Forelimb muscle (tissue), 1 donor: Measurements from ENCODE around the gene C17orf107. TPM values are rescaled to one million over a fixed set of nuclear protein-coding genes. Genes with fewer than 3 reads are reported as not detected.

ENCODE experiments used
- DNase-seq: peaks from one replicate; pipeline ENCODE4 v3.0.0-alpha.2; 2013; ENCODE audit warnings: low read depth
- polyA plus RNA-seq: library from polyadenylated mRNA; unstranded; fragments of 120-200 nt; gene quantifications from one replicate; pipeline ENCODE4 v1.2.1, GENCODE V29; 2013; ENCODE audit not compliant: insufficient read length

C17orf107 gene
- polyA plus RNA-seq, 1 donor, result 1.3 TPM

DNA sequence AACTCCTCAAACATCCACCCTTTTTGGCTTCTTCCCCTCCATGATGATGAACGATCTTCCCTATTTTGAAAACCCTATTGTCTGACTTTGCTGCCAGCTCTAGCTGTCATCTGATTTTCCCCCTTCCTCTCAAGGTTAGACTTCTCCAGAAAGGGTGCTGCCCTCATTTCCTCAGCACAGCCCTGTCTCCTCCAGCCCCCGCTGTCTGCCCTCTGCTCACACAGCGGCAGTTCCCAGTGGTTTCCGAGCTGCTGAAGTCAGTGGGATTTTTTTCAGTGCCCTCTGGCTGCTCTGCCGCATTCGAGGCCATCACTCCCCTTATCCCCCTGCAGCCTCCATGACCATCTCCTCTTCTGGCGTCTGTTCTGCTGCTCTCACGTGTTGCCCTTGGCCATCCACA, 26.6 kb upstream of the C17orf107 start:
- DNase-seq, result no peak

DNA sequence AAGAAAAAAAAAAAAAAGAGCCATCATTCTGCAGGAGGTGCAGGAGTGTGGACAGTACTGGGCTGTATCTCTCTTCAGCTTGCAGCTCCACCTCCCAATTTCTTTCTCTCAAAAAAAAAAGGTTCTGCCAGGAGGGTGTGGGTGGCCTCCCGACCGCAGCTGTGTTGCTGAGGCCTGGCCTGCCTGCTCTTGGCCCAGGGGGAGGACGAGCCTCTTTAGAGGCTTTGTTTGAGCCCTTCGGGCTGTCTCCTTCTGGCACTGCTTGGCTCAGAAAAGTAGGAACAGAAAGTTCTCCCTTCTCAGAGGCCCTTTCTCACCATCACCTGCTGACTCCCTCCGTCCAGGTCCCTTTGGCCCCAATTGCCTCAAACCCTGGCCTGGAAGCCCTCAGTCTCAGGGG, 22.2 kb upstream of the C17orf107 start:
- DNase-seq, result no peak

DNA sequence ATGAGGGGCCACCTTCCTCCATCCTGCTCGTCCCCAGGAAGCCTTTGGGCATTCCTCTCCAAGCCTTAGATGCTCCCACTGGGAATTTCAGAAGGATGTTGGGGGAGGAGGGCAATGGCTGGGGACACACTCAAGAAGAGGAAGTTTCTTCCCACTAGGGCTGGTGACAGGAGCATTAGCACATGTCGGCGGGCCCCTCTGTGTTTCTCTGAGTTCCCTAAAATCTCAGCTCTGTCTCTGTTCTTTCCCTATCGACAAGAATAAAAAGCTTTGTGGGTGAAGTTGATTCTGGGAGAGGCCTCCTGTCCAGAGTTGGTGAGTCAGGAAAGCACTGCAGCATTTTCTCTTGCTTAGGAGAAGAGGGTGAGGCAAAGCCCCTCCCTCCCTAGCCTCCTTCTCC, 19.7 kb upstream of the C17orf107 start:
- no peak for DNase-seq

DNA sequence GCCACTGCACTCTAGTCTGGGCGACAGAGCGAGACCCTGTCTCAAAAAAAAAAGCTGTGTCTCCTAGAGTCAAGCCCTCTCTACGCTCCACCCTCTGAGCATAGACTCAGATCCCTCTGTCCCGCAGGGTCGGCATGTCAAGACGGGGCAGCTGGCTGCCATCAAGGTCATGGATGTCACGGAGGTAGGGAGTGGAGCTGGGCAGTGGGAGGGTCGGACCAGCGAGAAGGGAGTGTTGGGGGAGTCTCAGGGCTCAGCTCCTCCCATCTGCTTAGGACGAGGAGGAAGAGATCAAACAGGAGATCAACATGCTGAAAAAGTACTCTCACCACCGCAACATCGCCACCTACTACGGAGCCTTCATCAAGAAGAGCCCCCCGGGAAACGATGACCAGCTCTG, 18.5 kb upstream of the C17orf107 start:
- no peak for DNase-seq

DNA sequence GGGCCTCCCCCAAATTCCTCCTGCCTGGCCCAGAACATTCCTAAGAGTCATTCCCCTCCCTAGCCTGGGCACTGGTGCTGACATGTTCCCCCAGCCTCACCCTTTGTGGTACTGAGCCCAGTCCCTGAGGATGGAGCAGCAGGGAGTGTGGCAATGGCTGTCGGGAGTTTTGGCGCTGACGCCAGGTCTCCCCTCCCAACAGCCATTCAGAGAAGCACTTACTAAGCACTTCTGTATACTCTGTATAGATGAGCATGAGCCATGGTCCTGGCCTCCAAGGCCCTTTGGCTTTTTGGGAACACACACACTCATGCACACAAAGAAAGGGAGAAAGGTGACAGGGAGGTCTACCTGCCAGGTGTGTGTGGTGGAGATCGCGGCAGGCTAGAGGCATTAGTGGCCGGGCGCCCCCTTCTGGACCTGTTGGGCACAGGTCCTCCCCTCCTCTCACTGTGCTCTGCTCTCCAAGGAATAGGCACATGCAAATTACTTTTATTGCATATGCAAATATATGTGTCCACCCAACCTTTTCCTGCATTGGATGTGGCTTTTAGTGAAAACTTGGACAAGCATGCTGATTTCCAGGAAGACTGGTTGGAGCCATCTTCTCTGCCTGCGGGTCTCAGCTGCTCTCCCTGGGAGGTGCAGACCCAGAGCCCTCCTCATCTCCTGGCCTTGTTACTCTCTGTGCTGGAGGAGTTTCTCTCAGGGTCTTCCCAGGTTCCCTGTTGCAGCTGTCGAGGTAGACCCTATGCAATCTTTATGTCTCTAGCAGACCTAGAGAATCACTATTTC, 17.4 kb upstream of the C17orf107 start:
- DNase-seq, result no peak

DNA sequence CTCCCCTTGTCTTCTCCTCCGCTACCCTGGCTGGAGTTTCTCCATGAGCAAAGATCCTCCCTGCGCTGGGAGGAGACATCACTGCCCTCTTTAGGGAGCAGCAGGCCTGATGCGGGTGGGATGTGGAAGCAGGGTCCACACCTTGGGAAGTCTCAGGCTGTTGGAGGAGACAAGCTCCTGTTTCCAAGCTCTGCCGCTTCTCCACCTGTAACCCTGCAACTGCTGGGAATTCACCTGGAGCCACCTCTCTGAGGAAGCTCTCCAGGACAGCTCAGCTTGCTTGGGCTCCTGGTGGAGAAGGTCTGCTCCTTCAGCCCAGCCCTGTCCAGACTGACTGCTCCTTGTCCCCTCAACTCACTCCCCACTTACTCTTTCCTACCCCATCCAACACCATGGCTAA, 14.8 kb upstream of the C17orf107 start:
- no peak for DNase-seq

DNA sequence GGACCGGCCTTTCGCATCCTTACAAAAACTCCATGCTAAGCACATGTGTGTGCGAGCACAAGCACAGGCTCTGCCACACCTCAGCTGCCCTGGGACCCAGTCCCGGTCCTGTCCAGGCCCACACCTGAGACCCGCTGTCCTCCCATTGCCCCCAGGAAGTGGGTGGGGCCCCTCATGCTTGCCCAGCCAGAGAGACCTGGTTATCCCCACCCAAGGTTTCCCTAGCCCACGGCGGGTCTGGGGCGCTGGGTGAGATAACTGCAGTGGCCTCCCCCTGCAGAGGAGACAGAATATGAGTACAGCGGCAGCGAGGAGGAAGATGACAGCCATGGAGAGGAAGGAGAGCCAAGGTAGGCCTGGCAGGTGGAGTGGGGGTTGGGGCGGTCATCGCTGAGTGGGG, 12.5 kb upstream of the C17orf107 start:
- no peak for DNase-seq

DNA sequence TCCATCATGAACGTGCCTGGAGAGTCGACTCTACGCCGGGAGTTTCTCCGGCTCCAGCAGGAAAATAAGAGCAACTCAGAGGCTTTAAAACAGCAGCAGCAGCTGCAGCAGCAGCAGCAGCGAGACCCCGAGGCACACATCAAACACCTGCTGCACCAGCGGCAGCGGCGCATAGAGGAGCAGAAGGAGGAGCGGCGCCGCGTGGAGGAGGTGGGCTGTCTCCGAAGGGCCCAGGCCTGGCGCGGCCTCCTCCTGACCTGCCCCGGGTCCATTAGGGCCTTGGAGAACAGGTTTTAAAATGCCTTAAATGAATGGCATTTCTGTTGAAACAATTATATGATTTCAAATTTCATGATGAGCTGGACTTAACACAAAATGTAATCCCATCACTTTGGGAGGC, 11.8 kb upstream of the C17orf107 start:
- no peak for DNase-seq

DNA sequence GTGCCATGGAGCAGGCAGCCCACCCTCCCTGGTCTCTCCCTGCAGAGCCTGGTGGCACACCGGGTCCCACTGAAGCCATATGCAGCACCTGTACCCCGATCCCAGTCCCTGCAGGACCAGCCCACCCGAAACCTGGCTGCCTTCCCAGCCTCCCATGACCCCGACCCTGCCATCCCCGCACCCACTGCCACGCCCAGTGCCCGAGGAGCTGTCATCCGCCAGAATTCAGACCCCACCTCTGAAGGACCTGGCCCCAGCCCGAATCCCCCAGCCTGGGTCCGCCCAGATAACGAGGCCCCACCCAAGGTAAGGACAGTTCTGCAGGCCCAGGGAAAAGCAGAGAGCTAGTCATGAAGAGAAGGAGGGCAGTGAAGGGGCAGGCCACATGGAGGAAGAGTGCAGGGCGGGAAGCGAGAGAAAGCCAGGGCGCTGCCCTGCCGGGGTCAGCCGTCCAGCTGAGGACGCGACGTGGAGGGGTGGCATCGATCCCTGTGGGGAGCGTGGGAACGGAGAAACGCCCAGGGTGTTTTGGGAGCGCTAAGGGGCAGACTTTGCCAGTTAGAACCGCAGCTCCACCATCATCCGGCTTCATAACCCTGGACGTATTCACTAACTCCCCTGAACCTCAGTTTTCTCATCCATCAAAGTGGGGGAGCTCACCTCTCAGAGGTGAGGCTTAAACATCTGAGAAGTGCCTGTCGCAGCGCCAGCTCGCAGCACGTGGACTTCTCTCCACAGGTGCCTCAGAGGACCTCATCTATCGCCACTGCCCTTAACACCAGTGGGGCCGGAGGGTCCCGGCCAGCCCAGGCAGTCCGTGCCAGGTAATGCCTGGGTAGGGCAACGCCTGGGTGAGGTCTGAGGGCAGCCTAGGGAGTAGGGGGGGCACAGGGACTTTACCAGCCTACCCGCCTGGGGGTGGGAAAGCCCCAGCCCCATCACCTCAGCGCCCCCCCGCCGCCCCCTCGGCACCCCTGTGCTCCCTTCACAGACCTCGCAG, 7.6 kb upstream of the C17orf107 start:
- no peak for DNase-seq

DNA sequence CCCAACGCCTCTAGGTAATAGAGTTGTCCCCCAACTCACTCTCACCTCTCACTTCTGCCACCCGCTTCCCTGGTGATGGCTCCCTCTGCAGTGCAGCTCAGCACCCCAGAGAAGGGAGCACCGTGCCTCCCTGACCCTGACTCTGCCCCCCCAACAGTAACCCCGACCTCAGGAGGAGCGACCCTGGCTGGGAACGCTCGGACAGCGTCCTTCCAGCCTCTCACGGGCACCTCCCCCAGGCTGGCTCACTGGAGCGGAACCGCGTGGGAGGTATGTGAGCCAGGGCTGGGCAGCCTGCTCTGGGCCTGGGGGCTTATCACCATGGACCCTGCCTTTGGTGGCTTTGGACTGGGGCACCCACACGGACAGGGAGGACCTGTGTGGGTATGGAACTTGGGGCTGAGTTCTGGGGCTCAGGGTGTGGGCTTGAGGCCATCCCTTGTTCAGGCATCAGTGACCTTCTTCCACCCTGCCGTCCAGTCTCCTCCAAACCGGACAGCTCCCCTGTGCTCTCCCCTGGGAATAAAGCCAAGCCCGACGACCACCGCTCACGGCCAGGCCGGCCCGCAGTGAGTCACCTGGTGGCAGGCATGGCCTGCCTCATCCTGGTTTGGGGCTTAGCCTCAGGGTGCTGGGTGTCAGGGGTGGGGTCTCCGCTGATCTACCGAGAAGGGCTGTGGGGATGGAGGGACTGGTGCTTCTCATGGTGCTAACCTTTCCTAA, 6.7 kb upstream of the C17orf107 start:
- no peak for DNase-seq

DNA sequence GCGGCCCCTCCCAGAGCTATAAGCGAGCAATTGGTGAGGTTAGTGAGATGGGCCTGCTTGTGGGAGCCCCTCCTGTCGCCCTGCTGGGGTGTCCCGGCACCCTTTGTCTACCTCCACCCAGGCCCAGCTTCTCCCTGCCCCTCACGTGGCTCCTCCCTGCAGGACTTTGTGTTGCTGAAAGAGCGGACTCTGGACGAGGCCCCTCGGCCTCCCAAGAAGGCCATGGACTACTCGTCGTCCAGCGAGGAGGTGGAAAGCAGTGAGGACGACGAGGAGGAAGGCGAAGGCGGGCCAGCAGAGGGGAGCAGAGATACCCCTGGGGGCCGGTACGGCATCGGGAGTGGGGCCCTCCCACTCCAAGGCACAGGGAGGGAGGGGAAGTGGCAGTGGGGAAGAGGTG, 6.1 kb upstream of the C17orf107 start:
- no peak for DNase-seq

DNA sequence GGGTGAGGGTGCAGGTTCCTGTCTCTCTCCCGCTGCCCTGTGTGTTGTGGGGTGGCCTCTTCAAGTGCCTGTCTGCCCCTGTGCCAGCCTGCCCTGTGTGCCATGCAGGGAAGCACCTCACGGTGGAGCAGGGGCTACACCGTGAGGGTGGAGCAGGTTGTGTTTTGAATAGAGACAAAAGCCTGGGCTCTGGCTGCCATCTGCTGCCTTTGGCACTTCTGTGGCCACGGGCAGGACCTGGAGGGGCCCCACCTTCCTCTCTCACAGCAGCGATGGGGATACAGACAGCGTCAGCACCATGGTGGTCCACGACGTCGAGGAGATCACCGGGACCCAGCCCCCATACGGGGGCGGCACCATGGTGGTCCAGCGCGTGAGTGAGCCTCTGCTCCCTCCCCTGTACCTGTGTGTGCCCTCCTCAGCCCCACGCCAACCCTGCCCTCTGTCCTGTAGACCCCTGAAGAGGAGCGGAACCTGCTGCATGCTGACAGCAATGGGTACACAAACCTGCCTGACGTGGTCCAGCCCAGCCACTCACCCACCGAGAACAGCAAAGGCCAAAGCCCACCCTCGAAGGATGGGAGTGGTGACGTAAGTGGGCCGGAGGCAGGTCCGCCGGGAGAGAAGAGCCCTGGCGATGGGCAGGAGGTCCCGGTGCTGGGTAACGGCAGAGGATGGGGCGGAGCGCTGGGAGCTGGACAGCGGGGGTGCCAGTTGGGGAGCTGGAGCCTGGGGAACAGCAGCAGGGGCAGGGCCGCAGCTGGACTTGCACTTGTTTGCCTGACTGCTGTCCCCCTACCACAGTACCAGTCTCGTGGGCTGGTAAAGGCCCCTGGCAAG, 5.4 kb upstream of the C17orf107 start:
- no peak for DNase-seq

DNA sequence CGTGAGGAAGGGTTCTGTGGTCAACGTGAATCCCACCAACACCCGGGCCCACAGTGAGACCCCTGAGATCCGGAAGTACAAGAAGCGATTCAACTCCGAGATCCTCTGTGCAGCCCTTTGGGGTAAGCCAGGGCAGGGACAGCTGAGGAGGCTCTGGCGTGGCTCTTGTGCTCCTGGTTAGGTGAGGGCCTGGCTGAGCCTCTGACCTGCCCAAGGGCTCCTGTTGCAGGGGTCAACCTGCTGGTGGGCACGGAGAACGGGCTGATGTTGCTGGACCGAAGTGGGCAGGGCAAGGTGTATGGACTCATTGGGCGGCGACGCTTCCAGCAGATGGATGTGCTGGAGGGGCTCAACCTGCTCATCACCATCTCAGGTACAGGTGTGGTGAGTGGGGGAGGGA, 4.2 kb upstream of the C17orf107 start:
- no peak for DNase-seq

DNA sequence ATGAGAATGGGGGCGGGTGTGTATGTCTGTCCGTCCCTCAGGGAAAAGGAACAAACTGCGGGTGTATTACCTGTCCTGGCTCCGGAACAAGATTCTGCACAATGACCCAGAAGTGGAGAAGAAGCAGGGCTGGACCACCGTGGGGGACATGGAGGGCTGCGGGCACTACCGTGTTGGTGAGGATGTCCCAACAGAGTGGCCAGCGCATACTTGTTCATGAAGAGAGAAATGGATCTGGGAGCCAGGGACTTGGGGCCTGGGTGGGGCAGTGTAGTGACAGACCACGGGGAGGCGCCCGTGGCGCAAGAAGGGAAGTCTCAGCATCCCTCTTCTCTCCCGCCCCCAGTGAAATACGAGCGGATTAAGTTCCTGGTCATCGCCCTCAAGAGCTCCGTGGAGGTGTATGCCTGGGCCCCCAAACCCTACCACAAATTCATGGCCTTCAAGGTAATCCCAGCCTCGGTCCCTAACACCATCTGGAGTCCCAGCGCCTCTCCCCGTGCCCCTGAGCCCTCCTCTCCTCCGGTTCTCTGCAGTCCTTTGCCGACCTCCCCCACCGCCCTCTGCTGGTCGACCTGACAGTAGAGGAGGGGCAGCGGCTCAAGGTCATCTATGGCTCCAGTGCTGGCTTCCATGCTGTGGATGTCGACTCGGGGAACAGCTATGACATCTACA, 3.5 kb upstream of the C17orf107 start:
- DNase-seq, result no peak

DNA sequence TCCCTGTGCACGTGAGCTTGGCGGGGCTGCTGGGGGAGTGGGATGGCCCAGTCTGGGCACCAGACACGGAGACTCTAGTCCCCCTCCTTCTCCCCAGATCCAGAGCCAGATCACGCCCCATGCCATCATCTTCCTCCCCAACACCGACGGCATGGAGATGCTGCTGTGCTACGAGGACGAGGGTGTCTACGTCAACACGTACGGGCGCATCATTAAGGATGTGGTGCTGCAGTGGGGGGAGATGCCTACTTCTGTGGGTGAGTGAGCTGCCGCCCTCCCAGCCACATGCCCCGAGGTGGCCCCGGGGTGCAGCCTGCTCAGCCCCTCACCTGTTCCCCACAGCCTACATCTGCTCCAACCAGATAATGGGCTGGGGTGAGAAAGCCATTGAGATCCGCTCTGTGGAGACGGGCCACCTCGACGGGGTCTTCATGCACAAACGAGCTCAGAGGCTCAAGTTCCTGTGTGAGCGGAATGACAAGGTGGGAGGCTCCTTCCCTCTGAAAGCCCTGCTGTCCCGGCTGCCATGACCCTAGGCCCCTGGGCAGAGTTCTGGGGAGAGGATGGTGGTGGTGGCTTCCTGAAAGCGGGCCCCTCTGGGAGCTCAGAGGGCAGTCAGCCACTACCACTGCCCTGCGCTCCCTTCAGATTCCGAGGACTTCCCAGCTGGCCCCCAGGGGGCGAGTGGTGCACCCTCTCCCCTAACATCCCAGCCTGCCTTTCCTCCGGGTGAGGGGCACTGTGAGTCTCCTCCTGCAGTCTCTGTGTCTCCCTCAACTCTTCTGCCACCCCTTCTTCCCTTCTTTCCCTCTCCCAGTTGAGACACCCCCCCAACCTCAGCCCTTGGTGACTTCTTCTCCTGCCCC, 2.8 kb upstream of the C17orf107 start:
- DNase-seq, result no peak

DNA sequence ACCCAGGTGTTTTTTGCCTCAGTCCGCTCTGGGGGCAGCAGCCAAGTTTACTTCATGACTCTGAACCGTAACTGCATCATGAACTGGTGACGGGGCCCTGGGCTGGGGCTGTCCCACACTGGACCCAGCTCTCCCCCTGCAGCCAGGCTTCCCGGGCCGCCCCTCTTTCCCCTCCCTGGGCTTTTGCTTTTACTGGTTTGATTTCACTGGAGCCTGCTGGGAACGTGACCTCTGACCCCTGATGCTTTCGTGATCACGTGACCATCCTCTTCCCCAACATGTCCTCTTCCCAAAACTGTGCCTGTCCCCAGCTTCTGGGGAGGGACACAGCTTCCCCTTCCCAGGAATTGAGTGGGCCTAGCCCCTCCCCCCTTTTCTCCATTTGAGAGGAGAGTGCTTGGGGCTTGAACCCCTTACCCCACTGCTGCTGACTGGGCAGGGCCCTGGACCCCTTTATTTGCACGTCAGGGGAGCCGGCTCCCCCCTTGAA, 2.1 kb upstream of the C17orf107 start:
- no peak for DNase-seq

DNA sequence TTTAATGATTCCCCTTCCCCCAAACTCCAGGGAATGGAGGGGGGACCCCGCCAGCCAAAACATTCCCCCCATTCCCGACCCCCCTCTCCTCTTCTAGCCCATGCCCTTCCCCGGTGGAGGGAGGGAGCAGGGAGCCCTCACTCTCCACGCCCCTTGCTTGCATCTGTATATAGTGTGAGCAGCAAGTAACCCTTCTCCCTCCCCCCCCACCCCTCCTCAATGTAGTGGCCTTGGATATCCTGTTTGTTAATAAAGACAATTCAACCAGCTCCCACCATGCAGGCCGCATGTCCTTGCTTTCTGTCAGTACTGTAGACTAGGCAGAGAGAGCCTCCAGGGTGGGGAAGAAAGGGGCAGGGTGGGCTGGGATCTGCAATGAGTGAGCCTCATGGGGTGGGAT, 1.6 kb upstream of the C17orf107 start:
- no peak for DNase-seq

DNA sequence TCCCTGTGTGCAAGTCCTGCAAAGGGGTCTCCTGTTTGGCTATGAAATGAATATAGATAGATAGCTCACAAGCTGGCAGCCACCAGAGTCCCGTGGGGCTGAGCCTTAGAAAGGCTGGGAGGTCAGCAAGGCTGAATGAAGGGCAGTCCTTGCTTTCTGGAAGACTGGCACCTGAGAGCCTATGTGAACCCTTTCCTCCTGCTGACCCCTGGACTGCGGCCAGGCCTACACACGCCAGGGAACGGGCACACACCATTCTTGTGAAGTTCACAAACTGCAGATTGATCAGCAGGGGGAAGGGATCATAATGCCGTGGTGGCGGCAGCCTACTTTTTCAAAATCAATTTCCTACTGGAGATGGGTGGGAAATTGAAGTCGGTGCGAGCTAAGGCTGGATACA, 985 bp upstream of the C17orf107 start:
- DNase-seq, result no peak

DNA sequence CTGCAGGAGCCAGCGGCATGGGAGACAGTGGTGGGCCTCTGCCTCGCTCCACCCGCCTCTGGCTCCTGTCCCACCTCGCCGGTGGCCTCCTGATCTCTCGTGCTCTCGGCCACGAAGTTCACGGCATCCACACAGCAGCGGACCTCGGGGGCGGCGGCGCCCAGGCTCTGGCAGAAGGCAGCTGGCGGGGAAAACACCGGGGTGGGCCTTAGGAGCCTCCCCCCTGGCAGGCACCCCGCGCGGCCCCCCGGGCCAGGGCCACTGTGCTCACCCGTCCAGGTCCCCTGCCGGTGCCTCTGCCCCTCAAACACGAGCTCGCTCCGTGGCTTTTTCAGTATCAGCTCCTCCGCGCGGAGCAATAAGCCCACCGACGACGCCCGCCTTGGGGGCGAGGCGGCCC, 409 bp upstream of the C17orf107 start:
- DNase-seq, result no peak
